H9 (cell line): ENCODE measurements around the gene OR2AT4. TPM values are rescaled to one million over a fixed set of nuclear protein-coding genes. Genes with fewer than 3 reads are reported as not detected.

Experiments
- DNase-seq: peaks from one replicate; pipeline ENCODE4 v3.0.0-alpha.2; 2017
- H2AFZ ChIP-seq: one replicate; pipeline ENCODE4 v1.6.1; 2013; ENCODE audit warnings: mild to moderate bottlenecking, low read length, control low read depth, moderate library complexity
- H2AK5ac ChIP-seq: 2 replicates; pipeline ENCODE4 v1.6.1; 2013; ENCODE audit warnings: low read length, control low read depth, mixed read lengths; ENCODE audit not compliant: insufficient read length
- H2BK120ac ChIP-seq: one replicate; pipeline ENCODE4 v1.6.1; 2013; ENCODE audit warnings: low read depth, mild to moderate bottlenecking, low read length, control low read depth, inconsistent platforms; ENCODE audit not compliant: poor library complexity, severe bottlenecking
- H2BK12ac ChIP-seq: 2 replicates; pipeline ENCODE4 v1.6.1; 2013; ENCODE audit warnings: low read length, control low read depth, mixed read lengths, low read depth; ENCODE audit not compliant: insufficient read length
- H2BK15ac ChIP-seq: 2 replicates; pipeline ENCODE4 v1.6.1; 2013; ENCODE audit warnings: low read depth, low read length, control low read depth
- H2BK20ac ChIP-seq: one replicate; pipeline ENCODE4 v1.6.1; 2013; ENCODE audit warnings: low read depth, mild to moderate bottlenecking, low read length, control low read depth, inconsistent platforms; ENCODE audit not compliant: poor library complexity, severe bottlenecking
- H2BK5ac ChIP-seq: 2 replicates; pipeline ENCODE4 v1.6.1; 2013; ENCODE audit warnings: low read length, control low read depth, mixed read lengths; ENCODE audit not compliant: insufficient read length
- H3K14ac ChIP-seq: 2 replicates; pipeline ENCODE4 v1.6.1; 2013; ENCODE audit warnings: low read length, control low read depth; ENCODE audit not compliant: insufficient read depth
- H3K18ac ChIP-seq: 2 replicates; pipeline ENCODE4 v1.6.1; 2013; ENCODE audit warnings: low read depth, mild to moderate bottlenecking, mixed read lengths, low read length, control low read depth; ENCODE audit not compliant: insufficient read length
- H3K23ac ChIP-seq: 2 replicates; pipeline ENCODE4 v1.6.1; 2013; ENCODE audit warnings: low read length, control low read depth, mixed read lengths, low read depth; ENCODE audit not compliant: insufficient read length
- H3K23me2 ChIP-seq: 2 replicates; pipeline ENCODE4 v1.6.1; 2013; ENCODE audit warnings: low read depth, mild to moderate bottlenecking, mixed read lengths, low read length, control low read depth; ENCODE audit not compliant: insufficient read length, poor library complexity, severe bottlenecking
- H3K27ac ChIP-seq: 2 replicates; pipeline ENCODE4 v1.5.1; 2013; ENCODE audit warnings: low read length, control low read depth, mixed read lengths, low read depth; ENCODE audit not compliant: insufficient read length
- H3K27me3 ChIP-seq: 2 replicates; pipeline ENCODE4 v1.6.1; 2013; ENCODE audit warnings: low read length, control low read depth, inconsistent platforms; ENCODE audit not compliant: insufficient read depth
- H3K4ac ChIP-seq: 2 replicates; pipeline ENCODE4 v1.6.1; 2013; ENCODE audit warnings: low read depth, mild to moderate bottlenecking, control low read depth, inconsistent platforms, low read length, moderate library complexity
- H3K4me1 ChIP-seq: 2 replicates; pipeline ENCODE4 v1.6.1; 2013; ENCODE audit warnings: low read length, control low read depth, inconsistent platforms; ENCODE audit not compliant: insufficient read depth
- H3K4me2 ChIP-seq: 2 replicates; pipeline ENCODE4 v1.6.1; 2013; ENCODE audit warnings: low read length, control low read depth, mixed read lengths; ENCODE audit not compliant: insufficient read length, insufficient read depth
- H3K56ac ChIP-seq: 2 replicates; pipeline ENCODE4 v1.6.1; 2013; ENCODE audit warnings: low read depth, mild to moderate bottlenecking, mixed read lengths, low read length, control low read depth; ENCODE audit not compliant: insufficient read length
- H3K79me1 ChIP-seq: 2 replicates; pipeline ENCODE4 v1.6.1; 2013; ENCODE audit warnings: low read depth, mild to moderate bottlenecking, moderate library complexity, low read length, control low read depth, inconsistent platforms; ENCODE audit not compliant: insufficient read depth, poor library complexity, severe bottlenecking
- H3K79me2 ChIP-seq: 2 replicates; pipeline ENCODE4 v1.6.1; 2013; ENCODE audit warnings: low read length, control low read depth, inconsistent platforms; ENCODE audit not compliant: insufficient read depth
- H3K9ac ChIP-seq: 2 replicates; pipeline ENCODE4 v1.6.1; 2013; ENCODE audit warnings: low read length, control low read depth, mixed read lengths; ENCODE audit not compliant: insufficient read length; ENCODE audit errors: extremely low read depth
- H3K9me3 ChIP-seq: one replicate; pipeline ENCODE4 v1.6.1; 2013; ENCODE audit warnings: low read depth, low read length, inconsistent platforms; ENCODE audit not compliant: control insufficient read depth
- H3T11ph ChIP-seq: one replicate; pipeline ENCODE4 v1.6.1; 2013; ENCODE audit warnings: mild to moderate bottlenecking, low read length, control low read depth, inconsistent platforms
- H4K20me1 ChIP-seq: one replicate; pipeline ENCODE4 v1.6.1; 2013; ENCODE audit not compliant: control insufficient read depth, insufficient read length, insufficient read depth
- H4K5ac ChIP-seq: 2 replicates; pipeline ENCODE4 v1.6.1; 2013; ENCODE audit warnings: low read depth, mild to moderate bottlenecking, mixed read lengths, low read length, control low read depth; ENCODE audit not compliant: insufficient read length
- H4K8ac ChIP-seq: replicated peaks from 2 replicates; pipeline ENCODE4 v1.6.1; 2013; ENCODE audit warnings: low read length, control low read depth, mixed read lengths, low read depth; ENCODE audit not compliant: insufficient read length
- H4K91ac ChIP-seq: 2 replicates; pipeline ENCODE4 v1.6.1; 2013; ENCODE audit warnings: low read depth, mild to moderate bottlenecking, moderate library complexity, mixed read lengths, low read length, control low read depth; ENCODE audit not compliant: insufficient read length
- H3K27ac Mint-ChIP-seq, 3 experiments: 2 replicates in 2 of 3; 3 replicates in 1 of 3; pipeline ENCODE4 v1.8.0; 2020 to 2021; ENCODE audit warnings: mixed read lengths in 3 of 3, mild to moderate bottlenecking in 1 of 3, moderate library complexity in 1 of 3
- H3K27me3 Mint-ChIP-seq: 2 replicates; pipeline ENCODE4 v1.8.0; 2021; ENCODE audit warnings: low read depth, mild to moderate bottlenecking, moderate library complexity, mixed read lengths
- H3K36me3 Mint-ChIP-seq, 3 experiments: 2 replicates in 2 of 3; 3 replicates in 1 of 3; pipeline ENCODE4 v1.8.0; 2020 to 2021; ENCODE audit warnings: low read depth in 3 of 3, mixed read lengths in 3 of 3; ENCODE audit not compliant: insufficient read depth in 1 of 3
- H3K4me1 Mint-ChIP-seq, 2 experiments: 2 replicates each; pipeline ENCODE4 v1.8.0; 2020; ENCODE audit warnings: mixed read lengths in 2 of 2
- H3K4me3 Mint-ChIP-seq, 2 experiments: 2 replicates in 1 of 2; 3 replicates in 1 of 2; pipeline ENCODE4 v1.8.0; 2020 to 2021; ENCODE audit warnings: mild to moderate bottlenecking in 2 of 2, mixed read lengths in 2 of 2, moderate library complexity in 1 of 2
- H3K9me3 Mint-ChIP-seq, 2 experiments: 2 replicates in 1 of 2; 3 replicates in 1 of 2; pipeline ENCODE4 v1.8.0; 2020; ENCODE audit warnings: mild to moderate bottlenecking in 2 of 2, mixed read lengths in 2 of 2, moderate library complexity in 1 of 2
- WGBS: extraction: QIAGEN DNeasy Blood & Tissue Kit; methylation state at CpG from one replicate; pipeline ENCODE4 v1.1.7; 2013; ENCODE audit warnings: missing lambda C conversion rate, low lambda C conversion rate, mixed read lengths; ENCODE audit not compliant: insufficient read length; ENCODE audit errors: extremely low coverage; 5-methylcytosine and 5-hydroxymethylcytosine counted together
- total RNA-seq: library from RNA; stranded (reverse); gene quantifications from 2 replicates; pipeline ENCODE4 v1.2.1, GENCODE V29; 2021
- TF ChIP-seq, protein P1 (sequence below): fragments of 200-600 bp; sonication (generic); conservative IDR thresholded peaks from 3 replicates; pipeline ENCODE4 v1.8.0; 2021; ENCODE audit warnings: antibody characterized with exemption, mild to moderate bottlenecking

OR2AT4 gene
- total RNA-seq, 1 experiment from 2014 or later = not detected

DNA sequence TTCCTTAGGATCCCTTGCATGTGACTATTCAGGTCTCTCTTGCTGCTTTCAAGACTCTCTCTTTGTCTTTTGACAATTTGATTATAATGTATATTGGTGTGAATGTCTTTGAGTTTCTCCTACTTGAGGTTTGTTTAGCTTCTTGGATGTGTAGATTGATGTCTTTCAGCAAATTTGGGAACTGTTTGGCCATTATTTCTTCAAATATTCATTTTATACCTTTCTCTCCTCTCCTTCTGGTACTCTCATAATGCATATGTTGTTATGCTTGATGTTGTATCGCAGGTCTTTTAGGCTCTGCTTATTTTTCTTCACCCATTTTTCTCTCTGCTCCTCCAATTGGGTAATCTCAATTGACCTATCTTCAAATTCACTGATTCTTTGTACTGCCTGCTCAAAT, 44.2 kb downstream of the OR2AT4 start:
- Mint-ChIP-seq H3K36me3 (peaks cover 2 to 13% (median 5%) of the 10 kb centered on the region in 3 experiments; a peak in 5 of 7 replicates), H3K27ac (no peak overlapping the region), H3K4me3 (no peak overlapping the region), H3K27me3 (peaks cover 1% of the 10 kb centered on the region; the same call in 1 of the 2 replicates), H3K9me3 (peaks cover 21 to 23% of the 10 kb centered on the region in 2 experiments), H3K4me1 (peaks cover 0 to 2% of the 10 kb centered on the region in 2 experiments; a peak in 2 of 4 replicates)
- H3K4ac ChIP-seq = no peak overlapping the region
- no peak overlapping the region for H2BK20ac ChIP-seq
- H3K4me1 ChIP-seq = no peaks in the 10 kb centered on the region
- H3K56ac ChIP-seq = no peak overlapping the region
- no peak overlapping the region for H4K8ac ChIP-seq
- TF ChIP-seq, protein P1, sequence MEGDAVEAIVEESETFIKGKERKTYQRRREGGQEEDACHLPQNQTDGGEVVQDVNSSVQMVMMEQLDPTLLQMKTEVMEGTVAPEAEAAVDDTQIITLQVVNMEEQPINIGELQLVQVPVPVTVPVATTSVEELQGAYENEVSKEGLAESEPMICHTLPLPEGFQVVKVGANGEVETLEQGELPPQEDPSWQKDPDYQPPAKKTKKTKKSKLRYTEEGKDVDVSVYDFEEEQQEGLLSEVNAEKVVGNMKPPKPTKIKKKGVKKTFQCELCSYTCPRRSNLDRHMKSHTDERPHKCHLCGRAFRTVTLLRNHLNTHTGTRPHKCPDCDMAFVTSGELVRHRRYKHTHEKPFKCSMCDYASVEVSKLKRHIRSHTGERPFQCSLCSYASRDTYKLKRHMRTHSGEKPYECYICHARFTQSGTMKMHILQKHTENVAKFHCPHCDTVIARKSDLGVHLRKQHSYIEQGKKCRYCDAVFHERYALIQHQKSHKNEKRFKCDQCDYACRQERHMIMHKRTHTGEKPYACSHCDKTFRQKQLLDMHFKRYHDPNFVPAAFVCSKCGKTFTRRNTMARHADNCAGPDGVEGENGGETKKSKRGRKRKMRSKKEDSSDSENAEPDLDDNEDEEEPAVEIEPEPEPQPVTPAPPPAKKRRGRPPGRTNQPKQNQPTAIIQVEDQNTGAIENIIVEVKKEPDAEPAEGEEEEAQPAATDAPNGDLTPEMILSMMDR = no peak
- H3K23ac ChIP-seq = no peak overlapping the region
- H3K4me2 ChIP-seq = no peak overlapping the region
- no peaks in the 10 kb centered on the region for H3K27me3 ChIP-seq
- no peak overlapping the region for H2BK5ac ChIP-seq
- DNase-seq = no peak
- H2AFZ ChIP-seq = no peak overlapping the region
- H3K9ac ChIP-seq = no peak overlapping the region
- no peak overlapping the region for H3K18ac ChIP-seq
- no peaks in the 10 kb centered on the region for H3K23me2 ChIP-seq
- no peak overlapping the region for H2BK120ac ChIP-seq
- H3T11ph ChIP-seq = no peak overlapping the region
- no peak overlapping the region for H2AK5ac ChIP-seq
- no peaks in the 10 kb centered on the region for H4K20me1 ChIP-seq
- no peak overlapping the region for H2BK12ac ChIP-seq
- no peak overlapping the region for H4K5ac ChIP-seq
- H3K14ac ChIP-seq = no peak overlapping the region
- no peaks in the 10 kb centered on the region for H3K79me1 ChIP-seq
- H3K9me3 ChIP-seq = no peaks in the 10 kb centered on the region
- WGBS = no CpG with 5 or more reads among the region's 1 CpG
- no peak overlapping the region for H2BK15ac ChIP-seq
- H3K79me2 ChIP-seq = no peaks in the 10 kb centered on the region
- no peak overlapping the region for H3K27ac ChIP-seq
- no peak overlapping the region for H4K91ac ChIP-seq
